LNCaP clone FGC (cell line): ENCODE results near the gene TFB1M.

Experiments used
- DNase-seq: peaks from one replicate; pipeline ENCODE4 v3.0.0-alpha.2; 2011; ENCODE audit warnings: low read depth
- H3K4me3 ChIP-seq: 2 replicates; pipeline ENCODE4 v1.5.1; 2011; ENCODE audit warnings: mild to moderate bottlenecking, low read depth, low read length, control low read depth
- CTCF ChIP-seq: IDR thresholded peaks from 2 replicates; pipeline ENCODE4 v1.5.1; 2012; ENCODE audit warnings: mild to moderate bottlenecking; ENCODE audit not compliant: control insufficient read depth, insufficient read depth; ENCODE audit errors: extremely low read depth

Gene TFB1M

GRCh38 chr6:155248008-155249001 is 66.0 kb downstream of the TFB1M start:
- peak; percentile 67 for TF ChIP-seq CTCF
- H3K4me3 ChIP-seq = no peak overlapping the region
- no peak for DNase-seq

- H3K4me3 ChIP-seq = no peak overlapping the region
- TF ChIP-seq CTCF = no peak
- DNase-seq = no peak
These were observed 66.7 kb downstream of the TFB1M start for GRCh38 chr6:155247618-155248007.

- no peak overlapping the region for H3K4me3 ChIP-seq
- no peak for TF ChIP-seq CTCF
- DNase-seq = no peak
These were observed 67.5 kb downstream of the TFB1M start for GRCh38 chr6:155246825-155247224.

GRCh38 chr6:155245831-155246230 is 68.5 kb downstream of the TFB1M start:
- no peak overlapping the region for H3K4me3 ChIP-seq
- no peak for DNase-seq
- TF ChIP-seq CTCF = no peak

- TF ChIP-seq CTCF = no peak
- H3K4me3 ChIP-seq = no peak overlapping the region
- no peak for DNase-seq
These were observed 69.1 kb downstream of the TFB1M start for GRCh38 chr6:155245193-155245592.

- DNase-seq = no peak
- TF ChIP-seq CTCF = no peak
- H3K4me3 ChIP-seq = no peak overlapping the region
These were observed 69.8 kb downstream of the TFB1M start for GRCh38 chr6:155244434-155244833.
